HCT116 (cell line): ENCODE measurements around the gene GPNMB. TPM values are rescaled to one million over a fixed set of nuclear protein-coding genes. Genes with fewer than 3 reads are reported as not detected.

Experiments
- ATAC-seq: fragments of 200-7000 bp; cut with Tn5 transposase; 2 replicates; pipeline ENCODE4 v1.9.1; 2020; ENCODE audit warnings: mild to moderate bottlenecking, moderate library complexity
- BruUV-seq: library from RNA; stranded (reverse); fragments of 400-500 nt; replicated peaks from 2 replicates; lab custom pipeline; 2021; lab: Mats Ljungman, UMichigan
- CTCF ChIA-PET: fragments of 300-600 bp; sonication (Branson Sonifier 250); formaldehyde crosslinking; loops from one replicate; lab custom pipeline; 2021; ENCODE audit warnings: antibody characterized with exemption; lab: Charles Lee
- POLR2A ChIA-PET: fragments of 300-600, 350-600 bp; sonication (Branson Sonifier 250); formaldehyde crosslinking; loops from one replicate; lab custom pipeline; 2021; ENCODE audit warnings: antibody characterized with exemption; lab: Charles Lee
- RAD21 ChIA-PET, 2 experiments: fragments of 300-600 bp; sonication (Branson Sonifier 250); formaldehyde crosslinking; loops; one replicate each; lab custom pipeline; 2023; ENCODE audit warnings: low total read pairs in 2 of 2; ENCODE audit not compliant: uncharacterized antibody in 2 of 2, unreplicated experiment in 2 of 2, low non-redundant PET in 1 of 2; lab: Charles Lee
- DNase-seq: peaks from one replicate; pipeline ENCODE4 v3.0.0-alpha.2; 2010; ENCODE audit warnings: low read depth, low spot score
- H2AFZ ChIP-seq: fragments of 200-600 bp; shearing (Covaris generic), sonication (generic); 2 replicates; pipeline ENCODE4 v1.6.1; 2017; ENCODE audit warnings: low read depth, mixed run types, mixed read lengths, antibody characterized with exemption, low read length; ENCODE audit not compliant: poor library complexity, severe bottlenecking
- H3K27ac ChIP-seq: 2 replicates; pipeline ENCODE4 v1.5.1; 2012; ENCODE audit warnings: low read depth, low read length
- H3K27me3 ChIP-seq: fragments of 200-600 bp; sonication (generic); 2 replicates; pipeline ENCODE4 v1.6.1; 2016; ENCODE audit warnings: mixed run types, low read length, mixed read lengths; ENCODE audit not compliant: insufficient read depth
- H3K36me3 ChIP-seq, 2 experiments: fragments of 200-500 bp in 1 of 2; fragments of 200-600 bp in 1 of 2; sonication (Bioruptor generic) in 1 of 2; sonication (generic) in 1 of 2; 2 replicates each; pipeline versions ENCODE4 v1.5.1 to v1.6.1; 2014 to 2016; ENCODE audit warnings: low read length in 2 of 2, inconsistent platforms in 1 of 2, mixed read lengths in 1 of 2, mixed run types in 1 of 2; ENCODE audit not compliant: insufficient read depth in 2 of 2, control insufficient read depth in 1 of 2
- H3K4me1 ChIP-seq, 2 experiments: fragments of 200-600 bp in 1 of 2; sonication (generic) in 1 of 2; 2 replicates each; pipeline versions ENCODE4 v1.5.1 to v1.6.1; 2012 to 2017; ENCODE audit warnings: low read length in 2 of 2, inconsistent platforms in 1 of 2, mild to moderate bottlenecking in 1 of 2, mixed read lengths in 1 of 2, mixed run types in 1 of 2, moderate library complexity in 1 of 2; ENCODE audit not compliant: insufficient read depth in 2 of 2, control insufficient read depth in 1 of 2
- H3K4me2 ChIP-seq: fragments of 200-600 bp; sonication (generic); 2 replicates; pipeline ENCODE4 v1.6.1; 2017; ENCODE audit warnings: mixed run types, low read length, mixed read lengths
- H3K4me3 ChIP-seq, 2 experiments: fragments of 200-600 bp in 1 of 2; sonication (generic) in 1 of 2; replicated peaks in 1 of 2; 2 replicates each; pipeline ENCODE4 v1.5.1; 2011 to 2016; ENCODE audit warnings: low read length in 2 of 2, control low read depth in 1 of 2, low read depth in 1 of 2, mild to moderate bottlenecking in 1 of 2, mixed read lengths in 1 of 2, mixed run types in 1 of 2
- H3K79me2 ChIP-seq: fragments of 200-600 bp; sonication (generic); 2 replicates; pipeline ENCODE4 v1.6.1; 2017; ENCODE audit warnings: mild to moderate bottlenecking, mixed run types, low read length, moderate library complexity, mixed read lengths; ENCODE audit not compliant: insufficient read depth
- H3K9ac ChIP-seq: fragments of 200-600 bp; sonication (generic); 2 replicates; pipeline ENCODE4 v1.6.1; 2016; ENCODE audit warnings: low read length, mixed read lengths
- H3K9me2 ChIP-seq: fragments of 200-600 bp; sonication (generic), shearing (Covaris generic); 2 replicates; pipeline ENCODE4 v1.6.1; 2017; ENCODE audit warnings: mixed run types, mild to moderate bottlenecking, moderate library complexity; ENCODE audit not compliant: insufficient read depth
- H3K9me3 ChIP-seq, 2 experiments: fragments of 200-500 bp in 1 of 2; fragments of 200-600 bp in 1 of 2; sonication (Bioruptor generic) in 1 of 2; sonication (generic) in 1 of 2; 2 replicates each; pipeline ENCODE4 v1.6.1; 2014 to 2017; ENCODE audit warnings: low read length in 2 of 2, mixed read lengths in 2 of 2, inconsistent platforms in 1 of 2, low read depth in 1 of 2, mild to moderate bottlenecking in 1 of 2, mixed run types in 1 of 2, moderate library complexity in 1 of 2; ENCODE audit not compliant: control insufficient read depth in 1 of 2, insufficient read depth in 1 of 2
- H4K20me1 ChIP-seq: fragments of 200-600 bp; sonication (generic), shearing (Covaris generic); 2 replicates; pipeline ENCODE4 v1.6.1; 2017; ENCODE audit warnings: mixed run types, mild to moderate bottlenecking, moderate library complexity; ENCODE audit not compliant: insufficient read depth
- CEBPB ChIP-seq: IDR thresholded peaks from 2 replicates; pipeline ENCODE4 v1.6.1; 2012; ENCODE audit warnings: low read depth
- ELF1 ChIP-seq: IDR thresholded peaks from 2 replicates; pipeline ENCODE4 v1.6.1; 2012; ENCODE audit warnings: low read depth, borderline replicate concordance
- EZH2 ChIP-seq: fragments of 200-600 bp; sonication (generic); IDR thresholded peaks from 2 replicates; pipeline ENCODE4 v1.6.1; 2017; ENCODE audit warnings: antibody characterized with exemption, mixed run types
- POLR2A ChIP-seq: IDR thresholded peaks from 2 replicates; pipeline ENCODE4 v1.7.0; 2011; ENCODE audit warnings: borderline replicate concordance; ENCODE audit not compliant: insufficient read depth, insufficient read length; ENCODE audit errors: extremely low read depth
- SRF ChIP-seq: IDR thresholded peaks from 2 replicates; pipeline ENCODE4 v1.6.1; 2012; ENCODE audit warnings: low read depth
- YY1 ChIP-seq: IDR thresholded peaks from 2 replicates; pipeline ENCODE4 v1.6.1; 2011; ENCODE audit warnings: low read length, low read depth, moderate library complexity, mild to moderate bottlenecking; ENCODE audit not compliant: insufficient replicate concordance; ENCODE audit errors: extremely low read depth
- ZNF274 ChIP-seq: fragments of 200-500 bp; sonication (Bioruptor generic); IDR thresholded peaks from 2 replicates; pipeline ENCODE4 v1.6.1; 2014; ENCODE audit warnings: mild to moderate bottlenecking, low read depth, low read length, inconsistent platforms
- intact Hi-C: fragments of 100-400 bp; cut with micrococcal nuclease; formaldehyde crosslinking; loops from 2 replicates; pipeline ENCODE4 v1.10.0; 2022
- total RNA-seq: library from RNA; stranded (reverse); gene quantifications from one replicate; pipeline ENCODE4 v1.2.1, GENCODE V29; 2021; ENCODE audit not compliant: unreplicated experiment
- TF ChIP-seq, protein P1 (sequence below), 3 experiments: fragments of 200-600 bp in 1 of 3; sonication (generic) in 1 of 3; IDR thresholded peaks in 2 of 3; conservative IDR thresholded peaks in 1 of 3; 2 replicates each; pipeline ENCODE4 v1.5.1; 2012 to 2017; ENCODE audit warnings: low read depth in 2 of 3, low read length in 2 of 3, antibody characterized with exemption in 1 of 3, borderline replicate concordance in 1 of 3, control low read depth in 1 of 3, mild to moderate bottlenecking in 1 of 3, mixed read lengths in 1 of 3, mixed run types in 1 of 3, moderate library complexity in 1 of 3; ENCODE audit not compliant: insufficient read depth in 1 of 3

The GPNMB gene
- total RNA-seq, 1 experiment from 2014 or later, result 2.8 TPM

DNA sequence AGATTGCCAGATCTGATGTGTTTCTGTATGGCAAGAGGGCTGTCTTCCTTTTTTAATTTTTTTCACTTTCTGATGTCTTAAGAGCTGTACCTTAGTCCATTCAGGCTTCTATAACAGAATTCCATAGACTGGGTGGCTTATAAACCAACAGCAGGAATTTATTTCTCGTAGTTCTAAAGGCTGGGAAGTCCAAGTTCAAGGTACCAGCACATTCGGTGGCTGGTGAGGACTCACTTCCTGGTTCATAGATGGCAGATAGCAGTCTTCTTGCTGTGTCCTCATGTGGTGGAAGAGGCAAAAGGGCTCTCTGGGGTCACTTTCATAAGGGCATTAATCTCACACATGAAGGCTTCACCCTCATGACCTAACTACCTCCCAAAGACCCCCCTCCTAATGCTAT, 20.8 kb downstream of the GPNMB start:
- Histone ChIP-seq H3K79me2 (no peaks in the 10 kb centered on the region), H2AFZ (no peak overlapping the region), H4K20me1 (no peaks in the 10 kb centered on the region), H3K4me3 (no peak overlapping the region), H3K9me3 (no peaks in the 10 kb centered on the region), H3K27ac (no peak overlapping the region), H3K27me3 (no peaks in the 10 kb centered on the region), H3K9ac (no peak overlapping the region), H3K9me2 (no peaks in the 10 kb centered on the region), H3K4me1 (peaks cover 0 to 4% of the 10 kb centered on the region in 2 experiments; a peak in 1 of 4 replicates), H3K4me2 (no peak overlapping the region), H3K36me3 (no peaks in the 10 kb centered on the region)
- no peak for DNase-seq
- ChIA-PET POLR2A (no interaction called here), RAD21 (no interaction called here), CTCF (interaction anchor here (1.6 kb wide), 1 partner anchor 279 kb away, joined by 5 read pairs; no protein-coding TSS in a partner anchor)
- intact Hi-C loops, result no loop called here
- no peak for ATAC-seq
- BruUV-seq, result no TSS peak
- TF ChIP-seq YY1 (no peak), EZH2 (no peak), ZNF274 (no peak), ELF1 (no peak), POLR2A (no peak), CEBPB (no peak)

DNA sequence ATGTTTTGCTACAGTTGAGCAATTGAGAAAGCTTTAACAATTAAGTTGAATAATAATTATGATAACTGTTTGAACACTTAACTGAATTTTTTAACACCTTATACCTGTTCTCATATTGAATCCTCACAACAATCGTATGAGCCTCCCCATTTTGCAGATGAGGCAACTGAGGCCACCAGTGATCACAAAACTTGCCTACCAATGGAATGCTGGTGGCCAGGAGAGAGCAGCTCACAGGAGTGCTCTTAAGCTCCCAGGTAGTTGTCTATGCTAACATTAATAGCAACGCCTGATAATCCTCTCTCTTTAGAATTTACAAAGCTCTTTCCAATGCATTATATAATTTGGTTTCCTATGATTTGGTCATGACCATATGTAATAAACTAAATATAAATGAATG, 21.6 kb downstream of the GPNMB start:
- no peak for ATAC-seq
- Histone ChIP-seq H3K36me3 (no peaks in the 10 kb centered on the region), H3K4me2 (no peak overlapping the region), H3K4me1 (peaks cover 2 to 10% of the 10 kb centered on the region in 2 experiments; a peak in 2 of 4 replicates), H3K27ac (no peak overlapping the region), H2AFZ (no peak overlapping the region), H3K4me3 (no peak overlapping the region), H3K79me2 (no peaks in the 10 kb centered on the region), H4K20me1 (no peaks in the 10 kb centered on the region), H3K9me3 (no peaks in the 10 kb centered on the region), H3K9me2 (no peaks in the 10 kb centered on the region), H3K9ac (no peak overlapping the region), H3K27me3 (no peaks in the 10 kb centered on the region)
- TF ChIP-seq EZH2, result no peak
- TF ChIP-seq, protein P1, sequence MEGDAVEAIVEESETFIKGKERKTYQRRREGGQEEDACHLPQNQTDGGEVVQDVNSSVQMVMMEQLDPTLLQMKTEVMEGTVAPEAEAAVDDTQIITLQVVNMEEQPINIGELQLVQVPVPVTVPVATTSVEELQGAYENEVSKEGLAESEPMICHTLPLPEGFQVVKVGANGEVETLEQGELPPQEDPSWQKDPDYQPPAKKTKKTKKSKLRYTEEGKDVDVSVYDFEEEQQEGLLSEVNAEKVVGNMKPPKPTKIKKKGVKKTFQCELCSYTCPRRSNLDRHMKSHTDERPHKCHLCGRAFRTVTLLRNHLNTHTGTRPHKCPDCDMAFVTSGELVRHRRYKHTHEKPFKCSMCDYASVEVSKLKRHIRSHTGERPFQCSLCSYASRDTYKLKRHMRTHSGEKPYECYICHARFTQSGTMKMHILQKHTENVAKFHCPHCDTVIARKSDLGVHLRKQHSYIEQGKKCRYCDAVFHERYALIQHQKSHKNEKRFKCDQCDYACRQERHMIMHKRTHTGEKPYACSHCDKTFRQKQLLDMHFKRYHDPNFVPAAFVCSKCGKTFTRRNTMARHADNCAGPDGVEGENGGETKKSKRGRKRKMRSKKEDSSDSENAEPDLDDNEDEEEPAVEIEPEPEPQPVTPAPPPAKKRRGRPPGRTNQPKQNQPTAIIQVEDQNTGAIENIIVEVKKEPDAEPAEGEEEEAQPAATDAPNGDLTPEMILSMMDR (IDR thresholded peaks at IDR 0.05 in 2 of 3, conservative IDR thresholded peaks at IDR 0.05 in 1 of 3; ENCODE audit: borderline replicate concordance in 1 of 3, insufficient read depth in 1 of 3, low read depth in 2 of 3, low read length in 2 of 3), result no peak
- TF ChIP-seq SRF, result no peak
- intact Hi-C loops, result no loop called here
- BruUV-seq, result no TSS peak
- ChIA-PET RAD21 (no interaction called here), CTCF (interaction anchor here (0.8 to 1.6 kb wide), 4 partner anchors 81 to 279 kb away, joined by 3 to 5 read pairs (median 4); no protein-coding TSS in a partner anchor), POLR2A (no interaction called here)
- no peak for DNase-seq
